Activated T-cell treated with anti-CD3 and anti-CD28 coated beads, Interleukin-2, amount 50 U/mL, for 1 hour (primary cell): Measurements from ENCODE around the gene PTGS2.

Experiments used
- DNase-seq: peaks from one replicate; pipeline ENCODE4 v3.0.0-alpha.2; 2020

The PTGS2 gene

DNA sequence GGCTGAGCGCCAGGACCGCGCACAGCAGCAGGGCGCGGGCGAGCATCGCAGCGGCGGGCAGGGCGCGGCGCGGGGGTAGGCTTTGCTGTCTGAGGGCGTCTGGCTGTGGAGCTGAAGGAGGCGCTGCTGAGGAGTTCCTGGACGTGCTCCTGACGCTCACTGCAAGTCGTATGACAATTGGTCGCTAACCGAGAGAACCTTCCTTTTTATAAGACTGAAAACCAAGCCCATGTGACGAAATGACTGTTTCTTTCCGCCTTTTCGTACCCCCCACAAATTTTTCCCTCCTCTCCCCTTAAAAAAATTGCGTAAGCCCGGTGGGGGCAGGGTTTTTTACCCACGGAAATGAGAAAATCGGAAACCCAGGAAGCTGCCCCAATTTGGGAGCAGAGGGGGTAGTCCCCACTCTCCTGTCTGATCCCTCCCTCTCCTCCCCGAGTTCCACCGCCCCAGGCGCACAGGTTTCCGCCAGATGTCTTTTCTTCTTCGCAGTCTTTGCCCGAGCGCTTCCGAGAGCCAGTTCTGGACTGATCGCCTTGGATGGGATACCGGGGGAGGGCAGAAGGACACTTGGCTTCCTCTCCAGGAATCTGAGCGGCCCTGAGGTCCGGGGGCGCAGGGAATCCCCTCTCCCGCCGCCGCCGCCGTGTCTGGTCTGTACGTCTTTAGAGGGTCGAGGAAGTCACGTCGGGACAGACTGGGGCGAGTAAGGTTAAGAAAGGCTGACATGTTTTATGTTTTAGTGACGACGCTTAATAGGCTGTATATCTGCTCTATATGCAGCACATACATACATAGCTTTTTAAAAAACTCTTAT is at the start of gene PTGS2:
TSS of gene PTGS2 (minus strand) at position 179 of the 817 bp plus-strand sequence. CDS start at position 46, 133 bp downstream.
- DNase-seq, result peak; percentile 20

DNA sequence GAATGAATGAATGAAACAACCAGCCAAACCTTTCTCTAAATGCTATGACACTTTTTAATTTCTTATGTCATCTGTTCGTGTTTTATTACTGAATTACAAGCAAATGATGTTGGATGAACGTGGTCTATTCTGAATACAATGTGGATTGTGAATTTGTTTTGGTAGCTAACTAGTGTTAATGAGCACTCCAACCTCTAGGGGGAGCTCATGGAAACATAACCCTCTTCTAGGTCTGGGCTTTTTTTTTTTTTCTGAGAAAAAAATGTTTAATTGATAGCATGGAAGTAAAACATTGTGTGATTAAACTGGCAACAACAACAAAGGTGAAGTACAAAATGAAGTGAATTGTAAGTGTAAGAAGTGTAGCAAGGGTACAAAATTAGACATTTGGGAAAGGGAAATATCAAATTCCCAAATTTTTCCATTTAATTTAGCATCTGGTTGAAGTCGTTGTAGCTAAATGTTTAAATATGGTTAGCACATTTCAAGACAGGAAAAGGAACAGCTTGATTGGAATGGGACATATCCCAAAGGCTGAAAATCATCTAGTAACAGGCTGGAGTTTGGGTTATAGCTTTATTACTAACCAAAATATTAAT is 42.6 kb upstream of the PTGS2 start:
- no peak for DNase-seq

DNA sequence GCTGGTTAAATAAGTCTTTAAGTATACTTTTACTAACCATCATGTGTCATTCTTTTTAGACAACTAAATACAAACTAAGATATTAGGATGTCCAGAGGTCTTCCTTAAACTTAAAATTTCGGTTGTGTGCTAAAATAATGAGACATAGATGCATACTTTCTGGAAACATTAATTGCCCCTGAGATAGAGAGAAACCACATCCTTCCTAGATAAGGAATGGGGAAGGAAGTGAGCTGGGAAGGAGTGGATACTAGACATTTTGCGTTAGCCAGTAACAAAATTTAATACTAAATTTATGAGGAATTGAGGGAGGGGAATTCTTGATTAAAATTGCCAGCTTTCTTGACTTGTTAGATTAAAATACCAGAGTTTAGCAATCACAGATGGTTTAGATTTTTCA is 37.1 kb upstream of the PTGS2 start:
- no peak for DNase-seq

DNA sequence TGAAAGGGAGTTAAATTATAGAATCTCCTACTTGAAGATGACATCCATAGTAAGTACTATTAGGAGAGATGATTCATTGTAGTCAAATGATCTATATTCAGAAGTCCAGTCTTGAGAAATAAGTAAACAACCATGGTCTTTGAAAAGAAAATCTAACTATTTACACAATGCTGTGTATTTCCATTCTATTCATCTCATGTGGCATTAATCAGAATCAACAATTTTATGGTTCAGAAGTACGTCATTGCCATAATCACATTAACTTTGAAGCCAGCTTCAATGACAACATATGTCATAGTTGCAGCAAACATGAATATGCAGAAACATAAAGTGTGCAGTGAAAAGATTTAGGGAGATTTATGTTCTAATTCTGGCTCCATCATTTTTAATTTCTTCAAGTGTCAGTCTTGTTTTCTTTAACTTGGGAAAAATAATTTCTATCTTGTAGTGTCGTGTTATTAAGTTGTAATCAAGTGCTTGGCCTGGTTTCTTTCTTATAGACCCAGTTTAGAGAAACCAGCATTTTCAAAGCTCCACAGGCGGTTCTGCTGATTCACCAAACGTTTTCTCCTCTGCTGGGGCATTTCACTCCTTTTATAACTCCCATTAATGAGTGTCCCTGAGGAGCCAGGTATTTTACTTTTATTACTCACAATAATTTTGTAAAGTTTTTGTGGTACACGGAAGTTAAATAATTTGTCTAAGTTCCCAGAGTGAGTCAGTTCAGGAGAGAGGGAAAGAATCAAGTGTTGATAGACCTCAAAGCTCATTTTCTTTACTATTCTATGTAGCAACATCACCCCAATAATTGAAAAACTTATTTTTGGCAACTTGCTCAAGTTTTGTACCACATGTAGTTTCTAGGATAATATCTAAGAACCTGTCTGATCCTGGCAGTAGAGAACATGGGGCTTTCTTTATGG is 35.9 kb upstream of the PTGS2 start:
- DNase-seq, result no peak

DNA sequence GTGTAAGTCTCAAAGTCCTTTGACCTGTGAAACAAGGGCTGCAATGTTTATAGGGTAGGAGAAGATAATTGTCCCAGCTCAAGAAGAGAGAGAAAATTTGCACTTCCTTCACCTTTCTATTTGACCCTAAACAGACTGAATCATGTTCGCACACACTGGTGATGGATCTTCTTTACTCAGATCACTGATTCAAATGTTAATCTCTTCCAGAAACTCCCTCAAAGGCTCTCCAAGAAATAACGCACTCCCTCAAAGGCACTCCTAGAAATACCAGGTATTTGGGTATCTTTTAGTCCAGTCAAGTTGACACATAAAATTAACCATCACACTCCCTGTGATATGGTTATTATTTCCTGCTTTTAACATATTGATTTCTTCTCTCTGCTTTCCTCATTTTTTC is 30.5 kb upstream of the PTGS2 start:
- no peak for DNase-seq

DNA sequence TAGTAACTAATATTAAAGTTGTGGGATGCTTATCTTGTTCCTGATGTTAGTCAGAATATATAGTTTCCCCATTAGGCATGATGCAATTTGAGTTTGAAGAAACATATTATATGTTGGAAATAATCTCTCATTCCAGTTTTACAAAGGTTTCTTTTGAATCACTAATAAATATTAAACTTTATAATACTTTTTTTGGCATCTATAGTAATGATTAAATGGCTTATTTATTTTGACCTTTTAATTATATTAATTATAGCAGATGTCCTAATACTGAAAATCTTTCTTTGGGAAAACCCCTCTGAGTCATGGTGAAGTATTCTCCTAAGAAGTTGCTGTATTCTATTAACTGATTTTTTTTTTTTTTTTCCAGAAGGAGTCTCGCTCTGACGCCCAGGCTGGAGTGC is 28.5 kb upstream of the PTGS2 start:
- DNase-seq, result no peak

DNA sequence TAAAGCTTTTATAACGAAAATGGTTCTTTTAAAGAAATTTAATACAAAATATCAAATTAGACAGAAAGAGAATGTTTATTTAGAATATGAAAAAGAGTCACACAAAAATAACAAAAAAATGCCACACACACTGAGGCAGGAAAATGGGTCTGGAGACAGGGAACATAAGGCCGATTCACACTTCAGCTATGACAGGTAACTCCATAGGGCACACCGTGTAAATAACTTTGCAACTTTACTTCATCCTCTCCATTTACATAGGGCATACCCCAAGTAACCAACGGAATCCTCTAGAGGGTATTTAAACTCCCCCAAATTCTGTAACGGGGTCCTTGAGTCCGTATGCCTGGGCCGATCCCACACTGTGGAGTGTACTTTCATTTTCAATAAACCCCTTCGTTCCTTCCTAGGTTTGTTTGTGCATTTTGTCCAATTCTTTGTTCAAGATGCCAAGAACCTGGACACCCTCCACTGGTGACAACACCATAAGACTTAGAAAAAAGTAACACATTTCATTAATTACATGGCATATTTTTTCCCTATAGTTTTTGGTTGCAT is 23.1 kb upstream of the PTGS2 start:
- no peak for DNase-seq

DNA sequence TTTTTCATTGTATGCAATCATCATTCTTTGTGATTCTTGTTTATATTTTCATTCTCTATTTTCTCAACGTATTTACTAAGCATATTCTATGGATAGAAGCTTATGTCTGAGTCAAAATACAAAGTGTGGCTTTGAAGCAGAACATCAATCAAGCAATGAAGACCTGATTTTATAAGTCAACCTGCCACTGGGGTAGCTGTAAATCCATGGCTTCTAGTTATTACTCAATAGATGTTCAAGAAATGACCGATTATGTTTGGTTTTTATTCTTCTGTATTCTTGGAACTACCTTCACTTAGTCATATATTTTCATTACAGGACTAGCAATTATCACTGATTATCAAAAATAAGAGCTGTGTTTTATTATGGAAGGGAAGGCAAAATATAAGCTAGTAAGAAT is 20.5 kb upstream of the PTGS2 start:
- DNase-seq, result no peak

DNA sequence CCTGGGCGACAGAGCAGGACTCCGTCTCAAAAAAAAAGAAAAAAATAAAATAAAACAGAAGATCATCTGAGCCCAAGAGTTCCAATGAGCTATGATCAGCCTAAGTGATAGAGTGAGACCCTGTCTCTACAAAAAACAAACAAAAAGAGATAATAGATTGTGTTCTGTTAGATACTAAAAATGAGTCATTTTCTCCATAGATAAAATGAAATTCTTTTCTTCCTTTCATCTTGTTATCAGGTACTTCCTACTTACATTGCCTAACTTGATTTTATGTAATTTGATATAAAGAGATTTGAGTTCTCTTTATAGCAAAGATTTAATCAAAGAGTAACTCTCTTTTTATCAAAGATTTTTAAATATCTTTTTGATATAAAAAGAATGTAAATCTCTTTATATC is 19.3 kb upstream of the PTGS2 start:
- DNase-seq, result no peak

DNA sequence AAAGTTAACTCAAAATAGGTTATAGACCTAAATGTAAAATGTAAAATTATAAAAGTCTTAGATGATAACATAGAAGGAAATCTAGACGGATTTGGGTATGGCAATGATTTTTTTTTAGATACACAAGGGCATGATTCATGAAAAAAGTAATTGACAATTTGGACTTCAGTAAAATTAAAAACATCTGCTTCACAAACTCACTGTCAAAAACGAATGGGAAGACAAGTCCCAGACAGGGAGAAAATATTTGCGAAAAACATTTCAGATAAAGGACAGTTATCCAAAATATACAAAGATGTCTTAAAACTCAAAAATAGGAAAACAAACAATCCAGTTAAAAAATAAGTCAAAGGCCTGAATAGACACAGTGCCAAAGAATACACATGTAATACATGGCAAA is 9.7 kb upstream of the PTGS2 start:
- DNase-seq, result no peak

DNA sequence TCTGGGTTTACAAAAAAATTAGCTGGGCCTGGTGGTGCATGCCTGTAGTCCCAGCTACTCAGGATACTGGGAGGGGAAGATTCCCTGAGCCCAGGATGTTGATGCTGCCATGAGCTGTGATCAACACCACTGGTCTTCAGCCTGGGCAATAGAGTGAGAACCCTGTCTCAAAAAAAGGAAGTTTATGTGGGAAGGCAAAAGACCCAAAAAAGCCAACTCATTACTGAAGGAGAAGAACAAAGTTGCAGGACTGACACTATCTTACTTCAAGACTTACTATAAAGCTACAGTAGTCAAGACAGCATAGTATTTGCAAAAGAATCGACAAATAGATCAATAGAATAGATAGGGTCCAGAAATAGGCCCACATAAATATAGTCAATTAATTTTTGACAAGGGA is 9.2 kb upstream of the PTGS2 start:
- no peak for DNase-seq

DNA sequence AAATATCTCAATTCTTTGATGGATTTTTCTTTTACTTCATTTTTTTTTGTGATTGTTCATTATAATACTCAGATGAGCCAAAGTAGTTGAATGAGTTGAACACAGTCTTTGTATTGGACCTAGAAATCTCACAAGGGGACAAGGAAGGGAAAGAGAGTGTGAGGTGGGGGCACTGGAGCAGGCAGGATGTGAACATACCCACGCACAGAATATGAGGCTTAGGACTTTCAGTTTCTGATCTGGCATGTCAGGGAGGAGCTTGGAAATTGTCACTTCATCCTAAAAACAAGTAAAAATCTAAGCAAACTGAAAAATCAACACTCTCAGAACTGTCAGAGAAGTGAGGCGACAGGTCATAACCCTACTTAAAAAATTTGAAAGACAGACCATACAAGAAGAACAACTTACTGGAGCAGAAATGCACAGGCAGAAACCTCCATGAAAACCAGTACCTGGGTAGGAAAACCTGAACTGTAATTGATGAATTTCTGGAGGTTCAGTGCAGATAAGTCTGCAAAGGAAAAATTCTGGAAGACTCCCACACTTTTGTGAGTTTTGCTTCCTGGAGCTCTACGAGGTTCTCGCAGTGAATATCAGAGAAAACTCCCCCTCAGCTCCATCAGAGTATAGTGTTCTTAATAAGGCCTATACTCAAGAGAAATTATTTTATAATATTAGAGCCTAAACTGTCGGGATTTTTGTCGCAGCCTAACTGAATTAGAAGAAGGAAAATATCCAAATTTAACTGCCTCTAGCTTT is 3.6 kb upstream of the PTGS2 start:
- DNase-seq, result no peak

DNA sequence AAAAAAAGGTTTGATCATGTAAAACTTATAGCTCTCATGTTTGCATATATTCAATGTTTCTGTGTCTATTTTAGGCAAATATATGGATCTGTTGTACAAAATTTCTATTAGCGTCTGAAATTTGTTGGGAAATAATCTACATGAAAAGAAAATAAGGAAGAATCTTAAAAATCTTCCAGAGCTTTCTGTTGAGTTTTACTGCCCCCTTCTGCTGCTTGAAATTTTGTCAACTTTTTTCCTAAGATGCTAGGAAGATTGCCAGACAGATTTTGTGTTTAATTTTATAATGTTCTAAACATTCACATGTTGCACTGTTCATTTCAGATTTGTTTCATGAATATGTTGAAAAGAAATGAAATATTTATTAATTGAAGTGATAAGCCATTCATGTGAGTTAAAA is 2.5 kb upstream of the PTGS2 start:
- no peak for DNase-seq

DNA sequence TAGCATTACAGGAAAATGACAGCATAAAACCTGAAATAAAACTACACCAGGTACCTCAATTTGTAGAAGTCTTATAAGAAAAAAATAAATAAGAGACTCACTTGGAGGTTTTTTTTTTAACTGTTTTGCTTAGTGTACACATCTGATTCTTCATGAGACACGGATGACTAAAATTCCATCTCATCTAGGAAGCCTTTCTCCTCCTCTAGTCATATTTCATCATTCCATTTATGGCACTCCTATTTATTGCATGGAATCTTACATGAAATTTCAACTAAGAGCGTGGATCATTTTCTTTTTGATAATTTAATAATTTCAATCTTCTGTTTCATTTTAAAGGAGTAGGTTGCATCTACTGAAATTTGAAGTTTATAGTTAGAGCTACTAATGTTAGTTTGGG is 1.6 kb upstream of the PTGS2 start:
- no peak for DNase-seq

DNA sequence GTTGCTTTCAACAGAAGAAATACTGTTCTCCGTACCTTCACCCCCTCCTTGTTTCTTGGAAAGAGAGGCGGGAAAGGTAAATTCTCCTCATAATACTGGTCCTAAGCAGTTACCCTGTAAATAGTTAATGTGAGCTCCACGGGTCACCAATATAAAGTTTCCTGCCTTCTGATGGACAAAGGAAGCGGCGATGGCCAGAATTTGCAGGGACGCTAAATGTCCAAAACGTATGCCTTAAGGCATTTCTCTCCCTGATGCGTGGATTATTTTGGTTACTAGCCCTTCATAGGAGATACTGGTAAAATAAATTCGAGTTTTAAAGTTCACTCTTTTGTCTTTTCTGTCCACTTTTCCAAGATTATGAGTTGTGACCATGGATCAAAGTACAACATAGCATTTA is 898 bp upstream of the PTGS2 start:
- DNase-seq, result no peak

DNA sequence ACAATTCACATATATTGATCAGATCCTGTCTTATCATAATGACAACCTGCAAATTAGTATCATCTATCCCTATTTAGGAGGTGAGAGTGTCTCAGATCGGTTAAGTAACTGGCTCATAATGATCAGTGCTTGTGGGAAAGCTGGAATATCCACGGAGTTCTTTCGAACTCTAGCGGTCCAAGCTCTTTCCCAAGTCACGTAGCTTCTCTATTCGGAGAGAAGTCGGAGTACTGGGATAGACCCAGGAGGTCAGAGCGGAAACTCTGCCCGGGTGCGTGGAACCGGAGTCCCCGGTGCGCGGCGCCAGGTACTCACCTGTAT is 339 bp downstream of the PTGS2 start:
- DNase-seq, result no peak

DNA sequence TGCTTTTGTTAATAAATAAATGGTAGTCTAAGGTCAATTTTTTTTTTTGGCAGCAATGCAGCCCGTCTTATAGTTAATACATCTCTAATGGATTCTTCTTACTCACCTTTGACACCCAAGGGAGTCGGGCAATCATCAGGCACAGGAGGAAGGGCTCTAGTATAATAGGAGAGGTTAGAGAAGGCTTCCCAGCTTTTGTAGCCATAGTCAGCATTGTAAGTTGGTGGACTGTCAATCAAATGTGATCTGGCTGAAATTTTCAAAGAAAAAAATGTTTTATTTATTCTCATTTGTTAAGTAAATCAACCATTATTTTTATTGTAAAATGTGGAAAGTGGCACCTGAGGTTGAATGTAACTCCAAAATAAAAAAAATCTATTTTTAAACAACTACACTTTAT is 2.1 kb downstream of the PTGS2 start:
- DNase-seq, result no peak

DNA sequence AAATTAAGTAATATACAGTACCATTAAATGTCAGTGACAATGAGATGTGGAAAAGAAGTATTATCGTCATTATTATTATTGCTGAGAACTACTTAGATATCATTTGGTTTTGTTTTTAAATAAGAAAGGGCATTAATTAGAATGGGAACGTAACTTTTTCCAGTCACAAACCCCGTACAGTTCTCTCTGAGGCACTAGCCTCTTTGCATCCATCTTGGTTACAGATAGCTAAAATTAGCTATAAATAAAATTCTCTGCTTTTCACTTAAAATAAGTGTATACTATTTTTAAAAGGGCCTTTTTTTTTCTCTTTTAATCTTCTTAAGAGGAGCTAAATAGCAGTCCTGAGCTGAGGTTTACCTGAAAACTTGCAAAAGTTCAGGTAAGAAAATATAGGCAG is 7.6 kb downstream of the PTGS2 start:
- no peak for DNase-seq

DNA sequence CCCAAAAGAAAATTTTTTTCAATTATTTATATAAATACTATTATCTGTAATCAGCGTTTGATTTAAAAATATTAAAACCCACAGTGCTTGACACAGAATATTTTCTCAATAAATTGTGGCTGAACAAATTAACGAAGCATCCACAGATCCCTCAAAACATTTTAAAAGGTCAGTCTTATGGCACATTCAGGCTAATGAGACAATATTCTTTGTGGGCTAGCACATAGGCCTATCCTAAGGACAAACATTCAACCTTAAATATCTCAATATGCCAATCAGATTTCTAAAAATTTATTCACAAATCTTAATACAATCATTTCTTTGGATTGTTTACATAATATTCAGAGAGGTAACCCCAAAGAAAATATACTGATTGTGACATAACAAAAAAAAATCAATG is 8.1 kb downstream of the PTGS2 start:
- DNase-seq, result no peak

DNA sequence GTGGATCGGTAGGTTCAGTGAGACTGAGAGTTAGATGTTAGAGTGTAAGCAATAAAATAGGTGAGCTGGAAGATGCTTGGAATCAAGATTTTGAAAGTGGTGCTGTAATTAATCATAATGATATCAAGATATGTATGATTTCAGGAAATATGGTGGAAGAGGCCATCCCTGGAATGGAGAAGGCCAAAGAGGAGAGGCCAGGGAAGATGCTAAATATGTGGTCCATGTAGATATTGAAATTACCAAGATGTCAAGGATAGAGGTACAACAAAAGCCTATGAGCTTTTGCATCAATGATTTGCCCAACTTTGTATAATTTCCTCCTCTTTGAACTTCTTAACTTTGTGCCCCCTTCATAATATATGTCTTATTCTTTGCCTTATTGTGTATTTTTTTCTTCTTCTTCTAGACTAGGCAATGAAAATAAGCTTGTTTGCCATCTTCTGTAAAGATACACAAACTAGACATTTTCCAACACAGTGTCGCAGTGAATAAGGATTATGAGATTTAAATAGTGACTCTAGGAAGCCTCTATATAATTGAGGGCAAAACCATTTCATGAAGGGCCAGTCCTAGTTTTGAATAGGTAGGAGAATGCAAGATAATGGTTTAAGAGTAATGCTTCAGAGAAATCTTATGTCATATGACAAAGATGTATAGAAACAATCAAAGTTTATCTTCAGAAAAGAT is 8.9 kb downstream of the PTGS2 start:
- no peak for DNase-seq

DNA sequence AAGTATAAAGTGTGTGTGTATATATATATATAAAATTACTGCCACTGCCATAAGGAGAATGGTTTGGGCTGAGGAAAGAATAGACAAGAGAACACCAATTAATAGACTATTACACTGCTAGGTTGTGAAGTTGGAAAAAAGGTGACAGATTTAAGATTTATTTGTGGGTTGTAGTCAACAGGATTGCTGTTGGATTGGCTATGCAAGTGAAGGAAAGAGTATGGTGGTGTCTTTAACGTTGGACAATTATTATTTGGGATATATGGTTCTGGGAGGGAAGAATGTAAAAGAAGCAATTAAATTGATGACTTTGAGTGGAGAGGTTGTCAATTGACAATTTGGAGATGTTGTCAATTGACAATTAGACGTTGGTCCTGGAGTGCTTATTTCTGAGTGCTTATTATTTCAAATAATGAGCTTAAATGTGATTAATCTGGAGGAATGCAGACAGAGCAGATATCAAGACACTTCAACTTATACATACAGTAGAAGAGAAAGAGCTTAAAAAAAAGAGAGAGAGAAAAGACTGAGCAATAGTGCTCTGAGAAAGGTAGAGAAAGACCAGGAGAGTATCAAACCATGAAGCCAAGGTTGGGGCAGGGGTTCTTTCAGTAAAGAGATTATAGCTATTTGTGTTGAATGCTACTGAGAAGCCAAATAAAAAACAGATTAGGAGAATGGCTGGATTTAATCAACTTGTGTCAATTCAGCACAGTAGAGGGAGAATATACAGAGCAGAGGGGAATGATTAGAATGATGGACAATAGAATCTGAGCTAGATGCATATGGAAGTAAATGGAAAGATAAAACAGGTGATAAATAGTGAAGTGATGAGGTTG is 9.7 kb downstream of the PTGS2 start:
- DNase-seq, result no peak
